CD4-positive, alpha-beta T cell treated with Interleukin-12 subunit alpha and Interleukin-12 subunit beta, for 1 hour (primary cell): ENCODE data around the gene STK35.
"Not testable (repeated sequence)": the region's sequence is repeated elsewhere in the genome, so short reads cannot be mapped to it uniquely, and the experiment has no call there.

Experiments
- DNase-seq: peaks from one replicate; pipeline ENCODE4 v3.0.0-alpha.2; 2020

Gene STK35

DNA sequence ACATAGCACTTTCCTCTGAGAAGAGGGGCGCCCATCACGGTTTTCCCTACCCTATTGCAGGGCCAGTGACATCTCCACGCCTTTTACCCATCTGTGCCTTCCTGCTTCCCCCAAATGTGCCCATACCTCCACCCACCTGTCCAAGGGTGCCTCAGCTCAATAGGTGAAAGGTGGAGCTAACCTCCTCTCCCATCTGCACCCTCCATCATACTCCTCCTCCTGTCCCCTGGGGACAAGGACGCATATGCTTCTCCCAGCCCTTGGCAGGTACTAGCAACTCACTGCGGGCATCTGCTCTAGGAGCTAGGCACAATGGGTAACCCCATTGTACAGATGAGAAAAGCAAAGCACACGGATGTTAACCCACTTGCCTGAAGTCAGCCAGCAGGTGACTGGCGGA, 62.8 kb downstream of the STK35 start:
- no peak for DNase-seq

DNA sequence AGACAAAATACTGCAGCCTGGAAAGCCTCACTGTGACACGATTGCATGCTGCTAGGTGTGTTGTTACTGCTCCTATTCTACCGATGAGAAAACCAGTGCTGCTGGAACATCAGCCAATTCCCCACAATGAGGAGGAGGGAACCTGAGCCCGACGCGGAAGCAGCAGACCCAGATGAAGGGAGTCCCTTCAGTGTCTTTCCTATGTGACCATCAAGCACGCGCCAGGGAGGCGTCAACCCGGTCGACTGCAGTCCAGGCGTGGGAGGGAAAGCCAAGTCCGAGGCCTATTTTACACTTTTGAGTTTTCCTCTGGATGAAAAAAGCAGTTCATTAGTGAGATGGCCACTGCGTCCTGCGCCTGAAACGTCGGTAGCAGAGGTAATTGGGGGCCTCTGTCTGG, 63.3 kb downstream of the STK35 start:
- DNase-seq: no peak

- no peak for DNase-seq
These were observed 64.2 kb downstream of the STK35 start for GRCh38 chr20:2165871-2166270.

DNA sequence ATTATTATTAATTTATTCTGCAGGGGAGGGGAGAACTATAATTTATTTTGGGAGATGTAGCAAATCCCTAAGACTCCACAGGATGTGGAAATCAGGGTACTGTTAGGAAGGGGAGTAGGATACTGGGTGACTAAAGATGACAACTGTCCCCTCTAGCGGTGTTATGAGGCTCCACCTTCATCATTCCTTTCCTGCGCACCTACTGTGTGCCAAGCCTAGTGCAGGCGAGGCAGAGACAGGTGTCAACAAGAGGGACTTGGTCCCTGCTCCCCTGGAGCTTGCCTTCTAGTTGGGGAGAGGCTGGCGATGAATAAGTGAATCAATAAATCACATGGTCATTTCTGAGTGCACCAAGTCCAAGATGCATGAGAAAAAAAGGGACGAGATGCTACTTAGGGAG, 65.5 kb downstream of the STK35 start:
- no peak for DNase-seq

DNA sequence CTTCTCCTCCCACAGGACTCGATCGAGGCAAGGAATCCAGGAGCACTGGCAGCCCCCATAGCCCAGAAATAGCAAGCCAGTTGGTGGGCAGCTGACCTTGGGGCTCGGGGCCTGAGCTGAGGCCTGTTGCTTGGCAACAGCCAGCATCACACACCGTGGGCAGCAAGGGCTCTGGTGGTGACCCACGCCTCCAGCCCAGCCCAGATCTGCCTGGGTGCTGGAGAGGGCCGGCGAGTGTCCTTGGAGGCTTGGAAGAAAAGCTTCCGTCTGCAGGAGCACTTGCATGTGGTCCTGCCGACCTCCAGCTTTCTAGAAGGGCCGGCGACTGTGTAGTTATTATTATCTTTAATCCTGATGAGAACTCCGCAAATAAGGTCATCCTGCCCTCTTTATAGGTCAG, 67.3 kb downstream of the STK35 start:
- DNase-seq: no peak

GRCh38 chr20:2169456-2170088, 67.9 kb downstream of the STK35 start:
- no peak for DNase-seq

DNA sequence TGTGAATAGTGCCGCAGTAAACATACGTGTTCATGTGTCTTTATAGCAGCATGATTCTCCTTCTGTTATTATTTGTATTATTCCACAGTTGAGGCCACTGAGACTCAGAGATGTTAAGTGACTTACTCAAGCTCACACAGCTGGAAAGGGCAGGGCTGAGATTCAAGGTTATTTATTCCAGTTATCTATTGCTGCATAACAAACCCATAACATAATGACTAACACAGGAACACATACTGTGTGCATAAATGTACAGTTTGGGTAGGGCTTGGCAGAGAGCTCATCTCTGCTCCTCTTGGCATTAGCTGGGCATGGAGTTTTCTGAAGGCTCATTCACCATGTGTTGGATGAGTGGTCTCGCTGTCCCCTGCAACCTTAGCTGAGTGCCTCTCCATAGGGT, 68.8 kb downstream of the STK35 start:
- no peak for DNase-seq

DNA sequence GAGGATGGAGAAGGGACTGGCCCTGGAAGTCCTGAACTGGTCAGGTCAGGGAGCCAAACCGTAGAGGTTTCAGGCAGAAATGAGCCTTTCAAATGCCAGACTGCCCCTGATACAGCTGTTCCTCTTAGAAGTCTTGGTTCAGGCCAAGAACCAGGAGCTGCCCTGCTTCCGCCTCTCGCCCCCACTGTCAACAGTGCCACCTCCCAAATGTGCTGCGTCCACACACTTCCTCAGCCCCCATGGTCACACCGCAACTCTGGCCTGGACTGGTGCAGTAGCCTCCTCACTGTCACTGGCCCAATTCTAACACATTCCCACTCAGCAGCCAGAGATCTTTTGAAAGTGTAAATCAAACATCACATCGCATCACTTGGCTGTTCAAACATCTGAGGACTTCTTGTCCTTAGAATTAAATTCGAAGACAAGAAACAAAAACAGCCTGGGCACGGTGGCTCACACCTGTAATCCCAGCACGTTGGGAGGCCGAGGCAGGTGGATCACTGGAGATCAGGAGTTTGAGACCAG, 69.7 kb downstream of the STK35 start:
- no peak for DNase-seq

GRCh38 chr20:2171840-2172239, 70.2 kb downstream of the STK35 start:
- DNase-seq: not testable (repeated sequence)

GRCh38 chr20:2172305-2173175, 70.9 kb downstream of the STK35 start:
- peak; percentile 62 for DNase-seq

GRCh38 chr20:2173186-2173585, 71.6 kb downstream of the STK35 start:
- DNase-seq: no peak

DNA sequence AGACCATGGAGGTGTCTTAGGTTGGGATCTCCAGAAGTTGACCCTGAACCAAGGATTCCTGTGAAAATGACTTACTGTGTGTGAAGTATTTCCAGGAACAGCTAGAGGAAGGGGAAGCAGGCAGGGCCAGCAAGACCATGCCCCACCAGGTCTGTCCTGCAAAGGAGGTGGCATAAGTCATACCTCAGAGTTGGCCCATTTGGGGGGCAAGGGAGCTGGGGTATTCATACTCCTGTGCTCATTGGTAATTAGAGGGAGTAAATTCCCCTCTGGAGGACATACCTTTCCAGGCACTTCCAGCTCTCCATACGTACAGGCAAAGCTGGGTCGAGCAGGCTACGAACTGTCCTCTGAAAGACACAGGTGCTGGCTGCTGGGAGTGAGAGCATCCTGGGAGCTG, 72.4 kb downstream of the STK35 start:
- DNase-seq: no peak

GRCh38 chr20:2176946-2177345, 75.3 kb downstream of the STK35 start:
- DNase-seq: no peak

DNA sequence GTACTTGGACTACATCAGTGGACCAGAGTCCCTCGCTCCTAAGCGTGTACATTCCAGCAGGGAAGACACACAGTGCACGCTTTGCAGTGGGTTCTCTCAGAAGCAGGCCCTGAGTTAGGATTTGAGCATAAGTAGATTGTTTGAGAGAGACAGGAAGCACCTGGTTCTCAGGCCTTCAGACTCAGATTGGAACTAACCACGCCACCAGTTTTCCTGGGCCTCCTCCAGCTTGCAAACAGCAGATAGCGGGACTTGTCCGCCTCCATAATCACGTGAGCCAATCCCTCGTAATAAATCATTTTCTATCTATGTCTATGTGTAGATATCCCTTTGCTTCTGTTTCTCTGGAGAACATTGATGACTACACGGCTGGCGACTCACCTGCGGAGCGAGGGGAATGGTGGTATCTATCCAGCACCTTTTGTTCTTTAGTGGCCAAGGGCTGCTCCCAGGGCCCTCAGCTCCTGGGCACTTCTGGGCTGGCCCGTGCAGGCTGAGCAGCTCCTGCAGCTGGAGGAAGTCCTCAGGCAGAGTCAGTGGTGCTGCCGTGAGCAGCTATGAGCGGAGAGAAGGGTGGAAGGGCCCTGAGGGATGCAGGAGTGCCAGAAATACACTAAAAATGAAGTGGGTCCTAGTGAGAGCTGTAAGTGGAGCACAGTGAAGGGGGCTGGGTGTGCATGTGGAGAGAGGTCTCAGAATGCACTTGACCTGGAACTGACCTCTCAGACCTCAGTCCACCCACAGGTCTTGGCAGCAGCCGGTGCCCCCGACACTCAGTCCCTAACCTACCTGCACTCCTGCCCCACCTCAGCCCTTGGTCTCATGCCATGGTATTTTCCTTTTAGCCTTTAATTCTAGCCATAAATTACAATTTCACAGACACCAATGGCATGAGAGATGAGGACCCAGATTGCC, 76.9 kb downstream of the STK35 start:
- no peak for DNase-seq

GRCh38 chr20:2179233-2179580, 77.6 kb downstream of the STK35 start:
- no peak for DNase-seq

GRCh38 chr20:2179949-2180348, 78.3 kb downstream of the STK35 start:
- no peak for DNase-seq

DNA sequence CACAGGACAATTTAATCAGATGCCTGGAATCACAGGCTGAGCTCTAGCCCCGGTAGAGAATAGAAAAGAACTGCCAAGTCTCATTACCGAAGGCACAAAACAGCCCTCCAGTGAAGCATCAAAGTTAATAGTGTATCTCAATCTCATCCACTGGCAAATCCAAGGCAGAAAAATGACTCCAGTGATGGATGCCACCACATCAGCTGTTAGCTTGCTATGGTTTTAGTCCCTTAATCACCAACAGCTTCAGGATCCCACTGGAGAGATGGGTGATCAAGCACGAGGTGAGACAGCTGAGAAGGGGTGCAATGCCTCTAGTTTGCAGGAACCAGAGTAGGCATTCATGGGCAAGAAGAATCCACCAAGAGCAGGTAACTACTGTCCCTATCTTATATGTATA, 81.8 kb downstream of the STK35 start:
- DNase-seq: no peak

DNA sequence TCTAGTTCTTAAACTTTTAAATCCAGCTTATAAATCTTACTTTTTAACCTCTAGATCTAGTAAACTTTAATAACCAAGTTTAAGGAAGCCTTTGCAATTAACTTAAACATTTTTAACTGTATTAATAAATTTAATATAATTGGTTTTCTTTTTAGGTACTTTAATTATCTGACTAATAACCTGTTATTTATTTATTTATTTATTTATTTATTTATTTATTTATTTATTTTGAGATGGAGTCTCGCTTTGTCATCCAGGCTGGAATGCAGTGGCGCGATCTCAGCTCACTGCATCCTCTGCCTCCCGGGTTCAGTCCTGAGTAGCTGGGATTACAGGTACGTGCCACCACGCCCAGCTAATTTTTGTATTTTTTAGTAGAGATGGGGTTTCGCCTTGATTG, 83.3 kb downstream of the STK35 start:
- DNase-seq: not testable (repeated sequence)

DNA sequence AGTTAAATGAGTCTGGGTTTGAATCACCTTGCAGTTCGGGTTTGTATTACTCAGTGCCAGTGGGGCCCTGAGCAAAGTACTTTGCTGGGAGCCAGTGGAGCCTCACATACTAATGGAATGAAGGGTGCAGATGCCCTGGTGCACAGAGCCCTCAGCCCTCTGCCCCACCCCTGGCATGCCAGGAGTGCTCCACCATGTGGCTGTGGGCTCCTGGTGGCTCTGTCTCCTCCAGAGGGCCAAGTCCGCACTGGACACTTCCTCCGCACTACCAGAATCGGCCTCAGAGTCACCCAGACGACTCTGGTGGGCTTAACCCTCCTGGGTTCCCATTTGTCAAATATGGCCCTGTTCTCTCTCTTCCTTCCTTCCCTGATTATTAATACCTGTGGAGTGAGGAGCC, 94.0 kb downstream of the STK35 start:
- DNase-seq: no peak

DNA sequence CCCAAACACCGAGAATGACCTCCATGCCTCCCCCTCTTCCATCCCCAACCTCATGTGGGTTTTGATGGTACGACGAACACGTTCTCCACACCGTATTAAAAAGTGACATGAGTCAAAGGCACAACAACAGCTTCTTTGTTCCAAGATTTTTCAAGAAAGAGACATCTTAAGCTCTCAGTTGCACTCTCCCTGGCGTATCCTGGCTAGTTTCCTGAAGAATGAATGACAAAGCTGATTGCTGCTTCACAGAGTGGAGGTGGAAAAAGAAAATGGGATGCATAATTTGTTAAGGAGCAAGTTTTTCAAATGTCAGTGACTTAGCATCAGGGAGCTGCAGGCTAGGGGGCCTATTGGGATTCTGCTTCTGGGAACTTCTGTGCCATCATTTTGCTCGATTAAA, 95.5 kb downstream of the STK35 start:
- no peak for DNase-seq
